Endodermal cell (in vitro differentiated cells): Measurements from ENCODE around the gene UGT1A1. TPM values are rescaled to one million over a fixed set of nuclear protein-coding genes. Genes with fewer than 3 reads are reported as not detected.
A peak's percentile ranks its signal among the peaks of the same experiment; 100 is the strongest.

Experiments
- DNase-seq: peaks from one replicate; pipeline ENCODE4 v3.0.0-alpha.2; 2017
- H3K27ac ChIP-seq: 2 replicates; pipeline ENCODE4 v1.5.1; 2013; ENCODE audit warnings: mild to moderate bottlenecking, low read depth, low read length, moderate library complexity
- H3K27me3 ChIP-seq: 2 replicates; pipeline ENCODE4 v1.6.1; 2013; ENCODE audit warnings: mild to moderate bottlenecking, low read length, moderate library complexity; ENCODE audit not compliant: insufficient read depth, control insufficient read depth, poor library complexity, severe bottlenecking
- H3K36me3 ChIP-seq: 2 replicates; pipeline ENCODE4 v1.7.0; 2013; ENCODE audit warnings: mild to moderate bottlenecking, low read length, moderate library complexity; ENCODE audit not compliant: control insufficient read depth, insufficient read depth
- H3K4me1 ChIP-seq: one replicate; pipeline ENCODE4 v1.7.0; 2013; ENCODE audit warnings: low read length; ENCODE audit not compliant: control insufficient read depth, insufficient read depth
- H3K4me3 ChIP-seq: 2 replicates; pipeline ENCODE4 v1.5.1; 2013; ENCODE audit warnings: mild to moderate bottlenecking, low read length, moderate library complexity
- H3K9ac ChIP-seq: 2 replicates; pipeline ENCODE4 v1.6.1; 2013; ENCODE audit warnings: mild to moderate bottlenecking, low read length, moderate library complexity; ENCODE audit not compliant: poor library complexity, severe bottlenecking; ENCODE audit errors: extremely low read depth
- H3K9me3 ChIP-seq: 2 replicates; pipeline ENCODE4 v1.6.1; 2013; ENCODE audit warnings: mild to moderate bottlenecking, low read length, moderate library complexity; ENCODE audit not compliant: control insufficient read depth
- H3K27ac Mint-ChIP-seq: 2 replicates; pipeline ENCODE4 v1.8.0; 2020; ENCODE audit warnings: mixed read lengths
- H3K27me3 Mint-ChIP-seq: 2 replicates; pipeline ENCODE4 v1.8.0; 2021; ENCODE audit warnings: mild to moderate bottlenecking, mixed read lengths; ENCODE audit not compliant: insufficient read depth
- H3K36me3 Mint-ChIP-seq: 2 replicates; pipeline ENCODE4 v1.8.0; 2020; ENCODE audit warnings: low read depth, mixed read lengths
- H3K4me1 Mint-ChIP-seq: 2 replicates; pipeline ENCODE4 v1.8.0; 2020; ENCODE audit warnings: mixed read lengths
- H3K4me3 Mint-ChIP-seq: 2 replicates; pipeline ENCODE4 v1.8.0; 2020; ENCODE audit warnings: mild to moderate bottlenecking, moderate library complexity, mixed read lengths
- H3K9me3 Mint-ChIP-seq: 2 replicates; pipeline ENCODE4 v1.8.0; 2020; ENCODE audit warnings: mild to moderate bottlenecking, mixed read lengths
- CTCF ChIP-seq: fragments of 200-600 bp; sonication (generic); conservative IDR thresholded peaks from 2 replicates; pipeline ENCODE4 v1.5.0; 2021; ENCODE audit warnings: antibody characterized with exemption, mild to moderate bottlenecking
- WGBS, 2 experiments: methylation state at CpG; one replicate each; pipeline versions ENCODE4 v1.1.5 to v1.1.7; 2013; ENCODE audit warnings: missing lambda C conversion rate in 2 of 2, mixed read lengths in 1 of 2; ENCODE audit not compliant: insufficient coverage in 1 of 2, insufficient read length in 1 of 2; 5-methylcytosine and 5-hydroxymethylcytosine counted together
- total RNA-seq, 2 donors: library from RNA; stranded (reverse); fragmentation: NEBNext Ultra II Directional in 1 of 2; extraction: Animal tissue kit (Norgen Biotek cat#: 25700) in 1 of 2; gene quantifications; 2 replicates in 1 of 2; 3 replicates in 1 of 2; pipeline ENCODE4 v1.2.1, GENCODE V29; 2021

The UGT1A1 gene
- total RNA-seq, 2 donors from 2014 or later, result not detected

GRCh38 chr2:233814056-233814835 is 54.2 kb downstream of the UGT1A1 start:
- no peaks in the 10 kb centered on the region for H3K4me1 Mint-ChIP-seq
- TF ChIP-seq CTCF, result peak; percentile 15
- no peak overlapping the region for H3K9ac ChIP-seq
- WGBS, 2 experiments, result 86% methylated on average over 2 of the region's 2 CpGs; no CpG with 5 or more reads in 1 of the 2 experiments
- no peak overlapping the region for H3K27ac Mint-ChIP-seq
- H3K27me3 Mint-ChIP-seq, result peaks cover 8% of the 10 kb centered on the region
- H3K4me3 Mint-ChIP-seq, result no peak overlapping the region
- DNase-seq, result peak; percentile 57
- no peak overlapping the region for H3K27ac ChIP-seq
- no peak overlapping the region for H3K4me3 ChIP-seq
- H3K9me3 ChIP-seq, result no peaks in the 10 kb centered on the region
- H3K36me3 Mint-ChIP-seq, result no peaks in the 10 kb centered on the region
- no peaks in the 10 kb centered on the region for H3K4me1 ChIP-seq
- no peaks in the 10 kb centered on the region for H3K27me3 ChIP-seq
- H3K9me3 Mint-ChIP-seq, result no peaks in the 10 kb centered on the region
- no peaks in the 10 kb centered on the region for H3K36me3 ChIP-seq

- Histone ChIP-seq H3K9ac (no peak overlapping the region), H3K4me3 (no peak overlapping the region), H3K27me3 (no peaks in the 10 kb centered on the region), H3K27ac (no peak overlapping the region), H3K36me3 (no peaks in the 10 kb centered on the region), H3K9me3 (no peaks in the 10 kb centered on the region), H3K4me1 (no peaks in the 10 kb centered on the region)
- no peak for DNase-seq
- WGBS, 2 experiments, result 75 to 93% methylated on average over 1 to 6 of the region's 6 CpGs
- Mint-ChIP-seq H3K4me1 (no peaks in the 10 kb centered on the region), H3K9me3 (no peaks in the 10 kb centered on the region), H3K27ac (no peak overlapping the region), H3K27me3 (peaks cover 3% of the 10 kb centered on the region), H3K36me3 (no peaks in the 10 kb centered on the region), H3K4me3 (no peak overlapping the region)
- TF ChIP-seq CTCF, result no peak
Measured at GRCh38 chr2:233815861-233816260, 55.8 kb downstream of the UGT1A1 start.

- Mint-ChIP-seq H3K4me3 (no peak overlapping the region), H3K27me3 (peaks cover under 1% of the 10 kb centered on the region), H3K4me1 (no peaks in the 10 kb centered on the region), H3K9me3 (no peaks in the 10 kb centered on the region), H3K36me3 (no peaks in the 10 kb centered on the region), H3K27ac (no peak overlapping the region)
- WGBS, 2 experiments, result 92 to 93% methylated on average over 2 of the region's 2 CpGs
- DNase-seq, result peak; percentile 6
- no peaks in the 10 kb centered on the region for H3K9me3 ChIP-seq
- no peak overlapping the region for H3K27ac ChIP-seq
- no peak overlapping the region for H3K9ac ChIP-seq
- H3K4me1 ChIP-seq, result no peaks in the 10 kb centered on the region
- no peak for TF ChIP-seq CTCF
- H3K36me3 ChIP-seq, result no peaks in the 10 kb centered on the region
- H3K27me3 ChIP-seq, result no peaks in the 10 kb centered on the region
- H3K4me3 ChIP-seq, result no peak overlapping the region
Measured at GRCh38 chr2:233816334-233816733, 56.3 kb downstream of the UGT1A1 start.
